H9 (cell line): ENCODE measurements around the gene SLC9A7. TPM values are rescaled to one million over a fixed set of nuclear protein-coding genes. Genes with fewer than 3 reads are reported as not detected.

Experiments
- DNase-seq: peaks from one replicate; pipeline ENCODE4 v3.0.0-alpha.2; 2017
- H2AFZ ChIP-seq: one replicate; pipeline ENCODE4 v1.6.1; 2013; ENCODE audit warnings: mild to moderate bottlenecking, low read length, control low read depth, moderate library complexity
- H2AK5ac ChIP-seq: 2 replicates; pipeline ENCODE4 v1.6.1; 2013; ENCODE audit warnings: low read length, control low read depth, mixed read lengths; ENCODE audit not compliant: insufficient read length
- H2BK120ac ChIP-seq: one replicate; pipeline ENCODE4 v1.6.1; 2013; ENCODE audit warnings: low read depth, mild to moderate bottlenecking, low read length, control low read depth, inconsistent platforms; ENCODE audit not compliant: poor library complexity, severe bottlenecking
- H2BK12ac ChIP-seq: 2 replicates; pipeline ENCODE4 v1.6.1; 2013; ENCODE audit warnings: low read length, control low read depth, mixed read lengths, low read depth; ENCODE audit not compliant: insufficient read length
- H2BK15ac ChIP-seq: 2 replicates; pipeline ENCODE4 v1.6.1; 2013; ENCODE audit warnings: low read depth, low read length, control low read depth
- H2BK20ac ChIP-seq: one replicate; pipeline ENCODE4 v1.6.1; 2013; ENCODE audit warnings: low read depth, mild to moderate bottlenecking, low read length, control low read depth, inconsistent platforms; ENCODE audit not compliant: poor library complexity, severe bottlenecking
- H2BK5ac ChIP-seq: 2 replicates; pipeline ENCODE4 v1.6.1; 2013; ENCODE audit warnings: low read length, control low read depth, mixed read lengths; ENCODE audit not compliant: insufficient read length
- H3K14ac ChIP-seq: 2 replicates; pipeline ENCODE4 v1.6.1; 2013; ENCODE audit warnings: low read length, control low read depth; ENCODE audit not compliant: insufficient read depth
- H3K18ac ChIP-seq: 2 replicates; pipeline ENCODE4 v1.6.1; 2013; ENCODE audit warnings: low read depth, mild to moderate bottlenecking, mixed read lengths, low read length, control low read depth; ENCODE audit not compliant: insufficient read length
- H3K23ac ChIP-seq: 2 replicates; pipeline ENCODE4 v1.6.1; 2013; ENCODE audit warnings: low read length, control low read depth, mixed read lengths, low read depth; ENCODE audit not compliant: insufficient read length
- H3K23me2 ChIP-seq: 2 replicates; pipeline ENCODE4 v1.6.1; 2013; ENCODE audit warnings: low read depth, mild to moderate bottlenecking, mixed read lengths, low read length, control low read depth; ENCODE audit not compliant: insufficient read length, poor library complexity, severe bottlenecking
- H3K27ac ChIP-seq: 2 replicates; pipeline ENCODE4 v1.5.1; 2013; ENCODE audit warnings: low read length, control low read depth, mixed read lengths, low read depth; ENCODE audit not compliant: insufficient read length
- H3K27me3 ChIP-seq: 2 replicates; pipeline ENCODE4 v1.6.1; 2013; ENCODE audit warnings: low read length, control low read depth, inconsistent platforms; ENCODE audit not compliant: insufficient read depth
- H3K4ac ChIP-seq: 2 replicates; pipeline ENCODE4 v1.6.1; 2013; ENCODE audit warnings: low read depth, mild to moderate bottlenecking, control low read depth, inconsistent platforms, low read length, moderate library complexity
- H3K4me1 ChIP-seq: 2 replicates; pipeline ENCODE4 v1.6.1; 2013; ENCODE audit warnings: low read length, control low read depth, inconsistent platforms; ENCODE audit not compliant: insufficient read depth
- H3K4me2 ChIP-seq: 2 replicates; pipeline ENCODE4 v1.6.1; 2013; ENCODE audit warnings: low read length, control low read depth, mixed read lengths; ENCODE audit not compliant: insufficient read length, insufficient read depth
- H3K56ac ChIP-seq: 2 replicates; pipeline ENCODE4 v1.6.1; 2013; ENCODE audit warnings: low read depth, mild to moderate bottlenecking, mixed read lengths, low read length, control low read depth; ENCODE audit not compliant: insufficient read length
- H3K79me1 ChIP-seq: 2 replicates; pipeline ENCODE4 v1.6.1; 2013; ENCODE audit warnings: low read depth, mild to moderate bottlenecking, moderate library complexity, low read length, control low read depth, inconsistent platforms; ENCODE audit not compliant: insufficient read depth, poor library complexity, severe bottlenecking
- H3K79me2 ChIP-seq: 2 replicates; pipeline ENCODE4 v1.6.1; 2013; ENCODE audit warnings: low read length, control low read depth, inconsistent platforms; ENCODE audit not compliant: insufficient read depth
- H3K9ac ChIP-seq: 2 replicates; pipeline ENCODE4 v1.6.1; 2013; ENCODE audit warnings: low read length, control low read depth, mixed read lengths; ENCODE audit not compliant: insufficient read length; ENCODE audit errors: extremely low read depth
- H3K9me3 ChIP-seq: one replicate; pipeline ENCODE4 v1.6.1; 2013; ENCODE audit warnings: low read depth, low read length, inconsistent platforms; ENCODE audit not compliant: control insufficient read depth
- H3T11ph ChIP-seq: one replicate; pipeline ENCODE4 v1.6.1; 2013; ENCODE audit warnings: mild to moderate bottlenecking, low read length, control low read depth, inconsistent platforms
- H4K20me1 ChIP-seq: one replicate; pipeline ENCODE4 v1.6.1; 2013; ENCODE audit not compliant: control insufficient read depth, insufficient read length, insufficient read depth
- H4K5ac ChIP-seq: 2 replicates; pipeline ENCODE4 v1.6.1; 2013; ENCODE audit warnings: low read depth, mild to moderate bottlenecking, mixed read lengths, low read length, control low read depth; ENCODE audit not compliant: insufficient read length
- H4K8ac ChIP-seq: replicated peaks from 2 replicates; pipeline ENCODE4 v1.6.1; 2013; ENCODE audit warnings: low read length, control low read depth, mixed read lengths, low read depth; ENCODE audit not compliant: insufficient read length
- H4K91ac ChIP-seq: 2 replicates; pipeline ENCODE4 v1.6.1; 2013; ENCODE audit warnings: low read depth, mild to moderate bottlenecking, moderate library complexity, mixed read lengths, low read length, control low read depth; ENCODE audit not compliant: insufficient read length
- H3K27ac Mint-ChIP-seq, 3 experiments: 2 replicates in 2 of 3; 3 replicates in 1 of 3; pipeline ENCODE4 v1.8.0; 2020 to 2021; ENCODE audit warnings: mixed read lengths in 3 of 3, mild to moderate bottlenecking in 1 of 3, moderate library complexity in 1 of 3
- H3K27me3 Mint-ChIP-seq: 2 replicates; pipeline ENCODE4 v1.8.0; 2021; ENCODE audit warnings: low read depth, mild to moderate bottlenecking, moderate library complexity, mixed read lengths
- H3K36me3 Mint-ChIP-seq, 3 experiments: 2 replicates in 2 of 3; 3 replicates in 1 of 3; pipeline ENCODE4 v1.8.0; 2020 to 2021; ENCODE audit warnings: low read depth in 3 of 3, mixed read lengths in 3 of 3; ENCODE audit not compliant: insufficient read depth in 1 of 3
- H3K4me1 Mint-ChIP-seq, 2 experiments: 2 replicates each; pipeline ENCODE4 v1.8.0; 2020; ENCODE audit warnings: mixed read lengths in 2 of 2
- H3K4me3 Mint-ChIP-seq, 2 experiments: 2 replicates in 1 of 2; 3 replicates in 1 of 2; pipeline ENCODE4 v1.8.0; 2020 to 2021; ENCODE audit warnings: mild to moderate bottlenecking in 2 of 2, mixed read lengths in 2 of 2, moderate library complexity in 1 of 2
- H3K9me3 Mint-ChIP-seq, 2 experiments: 2 replicates in 1 of 2; 3 replicates in 1 of 2; pipeline ENCODE4 v1.8.0; 2020; ENCODE audit warnings: mild to moderate bottlenecking in 2 of 2, mixed read lengths in 2 of 2, moderate library complexity in 1 of 2
- WGBS: extraction: QIAGEN DNeasy Blood & Tissue Kit; methylation state at CpG from one replicate; pipeline ENCODE4 v1.1.7; 2013; ENCODE audit warnings: missing lambda C conversion rate, low lambda C conversion rate, mixed read lengths; ENCODE audit not compliant: insufficient read length; ENCODE audit errors: extremely low coverage; 5-methylcytosine and 5-hydroxymethylcytosine counted together
- total RNA-seq: library from RNA; stranded (reverse); gene quantifications from 2 replicates; pipeline ENCODE4 v1.2.1, GENCODE V29; 2021
- TF ChIP-seq, protein P1 (sequence below): fragments of 200-600 bp; sonication (generic); conservative IDR thresholded peaks from 3 replicates; pipeline ENCODE4 v1.8.0; 2021; ENCODE audit warnings: antibody characterized with exemption, mild to moderate bottlenecking

The SLC9A7 gene
- total RNA-seq, 1 experiment from 2014 or later: 5.9 TPM

DNA sequence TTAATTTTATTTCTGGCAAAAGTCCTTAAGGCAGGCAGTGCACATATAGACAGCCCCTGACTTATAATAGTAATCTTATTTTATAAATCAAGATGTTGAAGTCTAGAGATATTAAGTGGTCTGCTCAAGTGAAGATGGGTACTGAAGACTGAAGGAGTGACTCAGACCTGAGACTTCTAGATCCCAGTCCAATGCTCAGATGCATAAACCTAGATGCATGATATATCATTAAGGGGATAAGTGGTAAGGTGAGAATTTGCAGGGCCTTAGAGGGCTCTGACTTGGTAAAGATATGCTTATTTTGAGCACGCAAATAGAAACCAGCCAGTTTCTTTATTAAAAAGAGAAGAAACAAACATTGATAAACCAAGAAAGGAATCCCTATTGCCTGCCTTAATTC is 42.9 kb downstream of the SLC9A7 start:
- Mint-ChIP-seq H3K4me1 (peaks cover 8 to 14% of the 10 kb centered on the region in 2 experiments), H3K27ac (no peak overlapping the region; a peak in 1 of 7 replicates), H3K9me3 (peaks cover 42 to 62% of the 10 kb centered on the region in 2 experiments), H3K27me3 (no peaks in the 10 kb centered on the region; the same call in 1 of the 2 replicates), H3K4me3 (no peak overlapping the region), H3K36me3 (peaks cover 0 to 7% (median 5%) of the 10 kb centered on the region in 3 experiments; a peak in 5 of 7 replicates)
- H3T11ph ChIP-seq: no peak overlapping the region
- H3K56ac ChIP-seq: no peak overlapping the region
- no peak overlapping the region for H2BK12ac ChIP-seq
- no peaks in the 10 kb centered on the region for H3K23me2 ChIP-seq
- H3K9ac ChIP-seq: no peak overlapping the region
- H3K18ac ChIP-seq: no peak overlapping the region
- TF ChIP-seq, protein P1, sequence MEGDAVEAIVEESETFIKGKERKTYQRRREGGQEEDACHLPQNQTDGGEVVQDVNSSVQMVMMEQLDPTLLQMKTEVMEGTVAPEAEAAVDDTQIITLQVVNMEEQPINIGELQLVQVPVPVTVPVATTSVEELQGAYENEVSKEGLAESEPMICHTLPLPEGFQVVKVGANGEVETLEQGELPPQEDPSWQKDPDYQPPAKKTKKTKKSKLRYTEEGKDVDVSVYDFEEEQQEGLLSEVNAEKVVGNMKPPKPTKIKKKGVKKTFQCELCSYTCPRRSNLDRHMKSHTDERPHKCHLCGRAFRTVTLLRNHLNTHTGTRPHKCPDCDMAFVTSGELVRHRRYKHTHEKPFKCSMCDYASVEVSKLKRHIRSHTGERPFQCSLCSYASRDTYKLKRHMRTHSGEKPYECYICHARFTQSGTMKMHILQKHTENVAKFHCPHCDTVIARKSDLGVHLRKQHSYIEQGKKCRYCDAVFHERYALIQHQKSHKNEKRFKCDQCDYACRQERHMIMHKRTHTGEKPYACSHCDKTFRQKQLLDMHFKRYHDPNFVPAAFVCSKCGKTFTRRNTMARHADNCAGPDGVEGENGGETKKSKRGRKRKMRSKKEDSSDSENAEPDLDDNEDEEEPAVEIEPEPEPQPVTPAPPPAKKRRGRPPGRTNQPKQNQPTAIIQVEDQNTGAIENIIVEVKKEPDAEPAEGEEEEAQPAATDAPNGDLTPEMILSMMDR: no peak
- H2BK15ac ChIP-seq: no peak overlapping the region
- no peak overlapping the region for H2AFZ ChIP-seq
- 0 out of 2 replicates have a peak, but pooled peaks cover 2% of the 10 kb centered on the region for H3K4me1 ChIP-seq
- H4K91ac ChIP-seq: no peak overlapping the region
- WGBS: no CpG with 5 or more reads among the region's 1 CpG
- no peak for DNase-seq
- H2BK5ac ChIP-seq: no peak overlapping the region
- no peak overlapping the region for H2BK20ac ChIP-seq
- peaks cover 6% of the 10 kb centered on the region for H3K9me3 ChIP-seq
- H3K27ac ChIP-seq: no peak overlapping the region
- no peak overlapping the region for H2AK5ac ChIP-seq
- H4K8ac ChIP-seq: no peak overlapping the region
- H4K5ac ChIP-seq: no peak overlapping the region
- H3K4ac ChIP-seq: no peak overlapping the region
- no peak overlapping the region for H3K14ac ChIP-seq
- peaks cover 4% of the 10 kb centered on the region for H3K79me1 ChIP-seq
- H4K20me1 ChIP-seq: no peaks in the 10 kb centered on the region
- no peak overlapping the region for H3K23ac ChIP-seq
- no peaks in the 10 kb centered on the region for H3K27me3 ChIP-seq
- H3K4me2 ChIP-seq: no peak overlapping the region
- H3K79me2 ChIP-seq: peaks cover 2% of the 10 kb centered on the region; the same call in 1 of the 2 replicates
- no peak overlapping the region for H2BK120ac ChIP-seq
